Activated effector memory CD4-positive, alpha-beta T cell treated with Interleukin-2 at 50 U/mL for 16 hours (primary cell): ENCODE measurements around the gene ZNF587.
A peak's percentile ranks its signal among the peaks of the same experiment; 100 is the strongest.
"Not testable (repeated sequence)": the region's sequence is repeated elsewhere in the genome, so short reads cannot be mapped to it uniquely, and the experiment has no call there.

Experiments
- DNase-seq: peaks from one replicate; pipeline ENCODE4 v3.0.0-alpha.2; 2020

Gene ZNF587

GRCh38 chr19:57823608-57824007, 26.1 kb upstream of the ZNF587 start:
- not testable (repeated sequence) for DNase-seq

GRCh38 chr19:57825511-57825910, 24.1 kb upstream of the ZNF587 start:
- no peak for DNase-seq

- DNase-seq, result no peak
Measured at GRCh38 chr19:57829316-57829715, 20.3 kb upstream of the ZNF587 start.

- peak; percentile 13 for DNase-seq
Measured at GRCh38 chr19:57830071-57830602, 19.5 kb upstream of the ZNF587 start, which contains the start of gene ZNF587B. Gene ZNF587B, plus strand, starts transcription at chr19:57830299. Its CDS starts 230 bp downstream, at chr19:57830529.

- not testable (repeated sequence) for DNase-seq
Measured at GRCh38 chr19:57836991-57837390, 12.7 kb upstream of the ZNF587 start.

GRCh38 chr19:57838622-57839191, 11.0 kb upstream of the ZNF587 start:
- not testable (repeated sequence) for DNase-seq

- no peak for DNase-seq
Measured at GRCh38 chr19:57841122-57841763, 8.4 kb upstream of the ZNF587 start.

- DNase-seq, result not testable (repeated sequence)
Measured at GRCh38 chr19:57847164-57847563, 2.5 kb upstream of the ZNF587 start.

- not testable (repeated sequence) for DNase-seq
Measured at GRCh38 chr19:57849162-57849665, 445 bp upstream of the ZNF587 start.

GRCh38 chr19:57850553-57851017, 926 bp downstream of the ZNF587 start:
- DNase-seq, result no peak

GRCh38 chr19:57851812-57852603, 2.3 kb downstream of the ZNF587 start:
- not testable (repeated sequence) for DNase-seq

GRCh38 chr19:57854117-57854516, 4.5 kb downstream of the ZNF587 start:
- not testable (repeated sequence) for DNase-seq

- DNase-seq, result not testable (repeated sequence)
Measured at GRCh38 chr19:57862351-57862750, 12.7 kb downstream of the ZNF587 start.

GRCh38 chr19:57867868-57868492, 18.3 kb downstream of the ZNF587 start:
- DNase-seq, result no peak

GRCh38 chr19:57869655-57870054, 20.0 kb downstream of the ZNF587 start:
- not testable (repeated sequence) for DNase-seq

- DNase-seq, result no peak
Measured at GRCh38 chr19:57870225-57870624, 20.6 kb downstream of the ZNF587 start.

GRCh38 chr19:57872450-57872849, 22.8 kb downstream of the ZNF587 start:
- no peak for DNase-seq

GRCh38 chr19:57873883-57874799, 24.5 kb downstream of the ZNF587 start:
- not testable (repeated sequence) for DNase-seq

- DNase-seq, result no peak
Measured at GRCh38 chr19:57886046-57886445, 36.4 kb downstream of the ZNF587 start.

GRCh38 chr19:57887195-57887941, 37.7 kb downstream of the ZNF587 start:
- DNase-seq, result no peak

- DNase-seq, result no peak
Measured at GRCh38 chr19:57888107-57888559, 38.5 kb downstream of the ZNF587 start.
